ENCODE results near the gene BZW1. TPM values are rescaled to one million over a fixed set of nuclear protein-coding genes. Genes with fewer than 3 reads are reported as not detected.

The BZW1 gene
- total RNA-seq, 1 experiment from 2014 or later, result 322 TPM

GRCh38 chr2:200850512-200851256, 39.0 kb downstream of the BZW1 start:
- no peak for DNase-seq
- Mint-ChIP-seq H3K4me3 (ENCODE audit: unreplicated experiment) (no peak overlapping the region), H3K9me3 (ENCODE audit: unreplicated experiment) (no peaks in the 10 kb centered on the region), H3K27me3 (ENCODE audit: insufficient read depth, unreplicated experiment) (no peaks in the 10 kb centered on the region), H3K36me3 (ENCODE audit: insufficient read depth, unreplicated experiment) (peaks cover 65% of the 10 kb centered on the region), H3K27ac (ENCODE audit: unreplicated experiment) (peak overlapping the region; percentile 26), H3K4me1 (ENCODE audit: low read depth, unreplicated experiment) (no peaks in the 10 kb centered on the region)
- Histone ChIP-seq H3K4me3 (ENCODE audit: low read depth, low read length) (no peak overlapping the region), H3K36me3 (ENCODE audit: control insufficient read depth, insufficient read depth, low read length) (peaks cover 3% of the 10 kb centered on the region), H3K4me1 (no peaks in the 10 kb centered on the region), H3K9me3 (no peaks in the 10 kb centered on the region), H3K27me3 (replicated peaks; ENCODE audit: control insufficient read depth, insufficient read depth, low read length) (no peaks in the 10 kb centered on the region)
- intact Hi-C loops (cut with micrococcal nuclease; ENCODE audit: unreplicated experiment), result no loop called here
- POLR2A ChIA-PET, result no interaction called here
- no peak for TF ChIP-seq CTCF (IDR thresholded peaks at IDR 0.05; ENCODE audit: insufficient read depth in 1 of 2, low read depth in 1 of 2, low read length in 1 of 2, severe bottlenecking in 1 of 2, unreplicated experiment in 1 of 2)
- TSS peak; percentile 10 for BruUV-seq (replicated peaks)
- CTCF ChIA-PET, result interaction anchor here (0.6 kb wide), 1 partner anchor 40 kb away, joined by 4 read pairs; no protein-coding TSS in a partner anchor

DNA sequence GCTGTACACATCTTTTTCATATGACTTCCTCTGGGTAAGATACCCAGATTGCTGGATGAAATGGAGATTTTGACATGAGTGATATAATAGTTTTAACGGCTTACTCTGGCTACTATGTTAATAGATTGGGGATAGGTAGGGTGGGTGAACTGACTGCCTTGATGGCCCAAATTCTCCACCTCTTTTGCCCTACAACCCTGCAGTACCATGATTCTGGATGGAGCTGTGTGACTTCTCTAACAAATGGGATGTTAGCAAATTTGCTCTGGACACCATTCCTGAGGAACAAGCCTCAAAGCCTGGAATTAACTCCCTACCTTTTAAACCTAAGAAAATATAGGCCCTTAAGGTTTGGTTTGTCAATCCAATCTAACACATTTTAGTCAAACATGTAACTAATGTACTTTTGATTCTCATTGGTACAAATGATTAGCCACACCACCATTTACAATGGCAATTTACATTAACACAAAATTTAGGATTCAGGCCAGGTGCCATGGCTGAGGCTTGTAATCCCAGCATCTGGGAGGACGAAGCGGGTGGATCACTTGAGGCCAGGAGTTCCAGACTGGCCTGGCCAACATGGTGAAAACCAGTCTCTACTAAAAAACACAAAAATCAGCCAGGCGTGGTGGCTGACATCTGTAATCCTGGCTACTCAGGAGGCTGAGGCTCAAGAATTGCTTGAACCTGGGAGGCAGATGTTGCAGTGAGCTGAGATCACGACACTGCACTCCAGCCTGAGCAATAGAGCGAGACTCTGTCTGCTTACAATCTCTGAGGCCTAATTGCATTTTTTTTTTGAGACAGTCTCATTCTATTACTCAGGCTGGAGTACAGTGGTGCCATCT, 39.9 kb downstream of the BZW1 start:
- Mint-ChIP-seq H3K4me3 (ENCODE audit: unreplicated experiment) (no peak overlapping the region), H3K36me3 (ENCODE audit: insufficient read depth, unreplicated experiment) (peaks cover 74% of the 10 kb centered on the region)

More for the DNA sequence above, 39.9 kb downstream of the BZW1 start:
- DNase-seq, result no peak
- BruUV-seq (replicated peaks), result no TSS peak
- peaks cover 3% of the 10 kb centered on the region for H3K36me3 ChIP-seq (ENCODE audit: control insufficient read depth, insufficient read depth, low read length)
- no peaks in the 10 kb centered on the region for H3K9me3 Mint-ChIP-seq (ENCODE audit: unreplicated experiment)
- CTCF ChIA-PET, result interaction anchor here (0.6 kb wide), 1 partner anchor 41 kb away, joined by 4 read pairs; no protein-coding TSS in a partner anchor
- H3K27me3 ChIP-seq (replicated peaks; ENCODE audit: control insufficient read depth, insufficient read depth, low read length), result no peaks in the 10 kb centered on the region
- intact Hi-C loops (cut with micrococcal nuclease; ENCODE audit: unreplicated experiment), result no loop called here
- H3K27me3 Mint-ChIP-seq (ENCODE audit: insufficient read depth, unreplicated experiment), result no peaks in the 10 kb centered on the region
- no peak overlapping the region for H3K4me3 ChIP-seq (ENCODE audit: low read depth, low read length)
- no peak for TF ChIP-seq CTCF (IDR thresholded peaks at IDR 0.05; ENCODE audit: insufficient read depth in 1 of 2, low read depth in 1 of 2, low read length in 1 of 2, severe bottlenecking in 1 of 2, unreplicated experiment in 1 of 2)
- H3K27ac Mint-ChIP-seq (ENCODE audit: unreplicated experiment), result no peak overlapping the region
- no peaks in the 10 kb centered on the region for H3K4me1 Mint-ChIP-seq (ENCODE audit: low read depth, unreplicated experiment)
- POLR2A ChIA-PET, result no interaction called here
- no peaks in the 10 kb centered on the region for H3K4me1 ChIP-seq
- no peaks in the 10 kb centered on the region for H3K9me3 ChIP-seq
